GM23248 (cell line): ENCODE results near the gene LYPLAL1. TPM values are rescaled to one million over a fixed set of nuclear protein-coding genes. Genes with fewer than 3 reads are reported as not detected.
"Not testable (repeated sequence)": the region's sequence is repeated elsewhere in the genome, so short reads cannot be mapped to it uniquely, and the experiment has no call there.

Experiments
- DNase-seq: peaks from one replicate; pipeline ENCODE4 v3.0.0-alpha.2; 2015
- H2AFZ ChIP-seq: fragments of 200-600 bp; sonication (generic); 2 replicates; pipeline ENCODE4 v1.6.1; 2016; ENCODE audit warnings: antibody characterized with exemption
- H3F3A ChIP-seq: fragments of 200-600 bp; sonication (generic); 2 replicates; pipeline ENCODE4 v1.6.1; 2016; ENCODE audit warnings: mild to moderate bottlenecking, antibody characterized with exemption, mixed run types; ENCODE audit not compliant: insufficient read depth
- H3K27ac ChIP-seq: fragments of 200-600 bp; sonication (generic); 2 replicates; pipeline ENCODE4 v1.5.1; 2016; ENCODE audit warnings: mild to moderate bottlenecking
- H3K27me3 ChIP-seq: fragments of 200-600 bp; sonication (generic); replicated peaks from 2 replicates; pipeline ENCODE4 v1.6.1; 2016; ENCODE audit warnings: mild to moderate bottlenecking; ENCODE audit not compliant: insufficient read depth
- H3K36me3 ChIP-seq: fragments of 200-600 bp; sonication (generic); 2 replicates; pipeline ENCODE4 v1.6.1; 2016; ENCODE audit warnings: low read depth, mild to moderate bottlenecking
- H3K4me1 ChIP-seq: fragments of 200-600 bp; sonication (generic); 2 replicates; pipeline ENCODE4 v1.6.1; 2016; ENCODE audit warnings: mild to moderate bottlenecking; ENCODE audit not compliant: insufficient read depth
- H3K4me2 ChIP-seq: fragments of 200-600 bp; sonication (generic); one replicate; pipeline ENCODE4 v1.6.1; 2016; ENCODE audit warnings: mild to moderate bottlenecking; ENCODE audit not compliant: unreplicated experiment
- H3K4me3 ChIP-seq: fragments of 200-600 bp; sonication (generic); 2 replicates; pipeline ENCODE4 v1.5.1; 2016; ENCODE audit warnings: mild to moderate bottlenecking
- H3K79me2 ChIP-seq: fragments of 200-600 bp; sonication (generic); 2 replicates; pipeline ENCODE4 v1.6.1; 2016; ENCODE audit warnings: mild to moderate bottlenecking; ENCODE audit not compliant: insufficient read depth
- H3K9ac ChIP-seq: fragments of 200-600 bp; sonication (generic); 2 replicates; pipeline ENCODE4 v1.6.1; 2016; ENCODE audit warnings: mild to moderate bottlenecking
- H3K9me2 ChIP-seq: fragments of 200-600 bp; sonication (generic); 2 replicates; pipeline ENCODE4 v1.6.1; 2016; ENCODE audit warnings: mixed run types, mild to moderate bottlenecking, moderate library complexity; ENCODE audit not compliant: insufficient read depth
- H3K9me3 ChIP-seq: fragments of 200-600 bp; sonication (generic); one replicate; pipeline ENCODE4 v1.6.1; 2017; ENCODE audit warnings: low read depth
- H4K20me1 ChIP-seq: fragments of 200-600 bp; sonication (generic); 2 replicates; pipeline ENCODE4 v1.6.0; 2016; ENCODE audit not compliant: insufficient read depth
- EZH2 ChIP-seq: fragments of 200-600 bp; sonication (generic); IDR thresholded peaks from 2 replicates; pipeline ENCODE4 v1.6.1; 2018; ENCODE audit warnings: antibody characterized with exemption, mild to moderate bottlenecking; ENCODE audit not compliant: insufficient read depth, poor library complexity, severe bottlenecking
- EZH2phosphoT487 ChIP-seq: fragments of 200-600 bp; sonication (generic); IDR thresholded peaks from 2 replicates; pipeline ENCODE4 v1.6.1; 2018; ENCODE audit warnings: antibody characterized with exemption, moderate library complexity, mild to moderate bottlenecking, low read depth; ENCODE audit not compliant: insufficient read depth
- WGBS, 2 experiments: methylation state at CpG; one replicate each; pipeline ENCODE4 v1.1.6; 2015 to 2017; ENCODE audit warnings: low lambda C conversion rate in 2 of 2, low coverage in 1 of 2; ENCODE audit errors: missing lambda C conversion rate in 2 of 2; 5-methylcytosine and 5-hydroxymethylcytosine counted together
- in situ Hi-C: fragments of 300-500 bp; cut with MboI; formaldehyde crosslinking; loops from 2 replicates; pipeline ENCODE4 v1.15.0; 2020
- polyA plus RNA-seq: library from polyadenylated mRNA; unstranded; fragments of >200 nt; fragmentation: Nextera tagmentation; extraction: Ambion mirVana; gene quantifications from 2 replicates; pipeline ENCODE4 v1.2.1, GENCODE V29; 2016
- total RNA-seq: library from RNA; depleted of rRNA; stranded (reverse); fragments of >200 nt; shearing (Covaris generic); gene quantifications from 2 replicates; pipeline ENCODE4 v1.2.3, GENCODE V29; 2014

LYPLAL1 gene
- total and polyA plus RNA-seq, 2 experiments from 2014 or later: 9.1 to 33.7 TPM

GRCh38 chr1:219247441-219247840 is 73.8 kb downstream of the LYPLAL1 start:
- Histone ChIP-seq H3F3A (no peaks in the 10 kb centered on the region), H3K9me2 (no peaks in the 10 kb centered on the region), H3K4me3 (no peak overlapping the region), H2AFZ (no peak overlapping the region), H3K4me2 (no peak overlapping the region), H3K4me1 (no peaks in the 10 kb centered on the region), H3K27me3 (no peaks in the 10 kb centered on the region), H3K9me3 (no peaks in the 10 kb centered on the region), H3K79me2 (no peaks in the 10 kb centered on the region), H3K27ac (no peak overlapping the region), H3K36me3 (no peaks in the 10 kb centered on the region), H4K20me1 (no peaks in the 10 kb centered on the region), H3K9ac (no peak overlapping the region)
- in situ Hi-C loops: no loop called here
- no peak for TF ChIP-seq EZH2phosphoT487
- 74 to 92% methylated on average over 1 of the region's 1 CpG for whole genome bisulfite sequencing, 2 experiments
- DNase-seq: no peak

DNA sequence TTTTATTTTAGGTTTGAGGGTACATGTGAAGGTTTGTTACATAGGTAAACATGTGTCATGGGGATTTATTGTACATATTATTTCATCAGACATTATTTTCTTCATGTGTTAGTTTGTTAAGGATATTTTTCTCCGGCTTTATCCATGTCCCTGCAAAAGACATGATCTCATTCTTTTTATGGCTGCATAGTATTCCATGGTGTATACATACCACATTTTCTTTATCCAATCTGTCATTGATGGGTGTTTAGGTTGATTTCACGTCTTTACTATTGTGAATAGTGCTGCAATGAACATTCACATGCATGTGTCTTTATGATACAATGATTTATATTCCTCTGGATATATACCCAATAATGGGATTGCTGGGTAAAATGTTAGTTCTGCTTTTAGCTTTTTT is 76.8 kb downstream of the LYPLAL1 start:
- H3K79me2 ChIP-seq, H3K27ac ChIP-seq, DNase-seq, H3K9me2 ChIP-seq, H3K27me3 ChIP-seq, H3K4me2 ChIP-seq, H4K20me1 ChIP-seq, H3K9ac ChIP-seq, H3K9me3 ChIP-seq, H3K36me3 ChIP-seq, H3K4me1 ChIP-seq, H3F3A ChIP-seq, H3K4me3 ChIP-seq, H2AFZ ChIP-seq, in situ Hi-C loops: not testable (repeated sequence)
- 84 to 86% methylated on average over 2 of the region's 2 CpGs for WGBS, 2 experiments

GRCh38 chr1:219257751-219258150 is 84.1 kb downstream of the LYPLAL1 start:
- Histone ChIP-seq H3K27ac (no peak overlapping the region), H3K9me3 (no peaks in the 10 kb centered on the region)
- DNase-seq: no peak

GRCh38 chr1:219261454-219261853 is 87.8 kb downstream of the LYPLAL1 start:
- Histone ChIP-seq H3F3A (no peaks in the 10 kb centered on the region), H3K4me3 (no peak overlapping the region), H3K9ac (no peak overlapping the region), H4K20me1 (no peaks in the 10 kb centered on the region; the same call in 1 of the 2 replicates), H3K27ac (no peak overlapping the region), H3K9me2 (no peaks in the 10 kb centered on the region), H3K9me3 (no peaks in the 10 kb centered on the region), H2AFZ (no peak overlapping the region), H3K79me2 (no peaks in the 10 kb centered on the region), H3K4me1 (peaks cover 9% of the 10 kb centered on the region), H3K36me3 (no peaks in the 10 kb centered on the region; the same call in 1 of the 2 replicates), H3K4me2 (no peak overlapping the region), H3K27me3 (no peaks in the 10 kb centered on the region)
- 80 to 85% methylated on average over 2 of the region's 2 CpGs for WGBS, 2 experiments
- DNase-seq: no peak
- no peak for TF ChIP-seq EZH2phosphoT487
- no peak for TF ChIP-seq EZH2
- in situ Hi-C loops: no loop called here

More at GRCh38 chr1:219257751-219258150, 84.1 kb downstream of the LYPLAL1 start:
- H3F3A ChIP-seq: no peaks in the 10 kb centered on the region
- H3K4me2 ChIP-seq: no peak overlapping the region
- no peaks in the 10 kb centered on the region for H3K79me2 ChIP-seq
- no peaks in the 10 kb centered on the region for H3K9me2 ChIP-seq
- no peaks in the 10 kb centered on the region; the same call in 1 of the 2 replicates for H3K36me3 ChIP-seq
- in situ Hi-C loops: no loop called here
- no peak overlapping the region for H3K9ac ChIP-seq
- no peaks in the 10 kb centered on the region for H3K4me1 ChIP-seq
- H4K20me1 ChIP-seq: no peaks in the 10 kb centered on the region; the same call in 1 of the 2 replicates
- H3K4me3 ChIP-seq: no peak overlapping the region
- TF ChIP-seq EZH2: no peak
- no peak for TF ChIP-seq EZH2phosphoT487
- 34 to 40% methylated on average over 2 of the region's 2 CpGs for WGBS, 2 experiments
- H3K27me3 ChIP-seq: no peaks in the 10 kb centered on the region
- H2AFZ ChIP-seq: no peak overlapping the region
